ENCODE measurements around the gene PIK3R1. TPM values are rescaled to one million over a fixed set of nuclear protein-coding genes. Genes with fewer than 3 reads are reported as not detected.

PIK3R1 gene
- total RNA-seq, 2 donors from 2014 or later = 61.8 to 127 TPM

GRCh38 chr5:68330574-68330973 is 115.0 kb downstream of the PIK3R1 start:
- intact Hi-C loops (cut with DNase I) = no loop called here
- DNase-seq = no peak
- peak; percentile 81 to 85 for ATAC-seq

DNA sequence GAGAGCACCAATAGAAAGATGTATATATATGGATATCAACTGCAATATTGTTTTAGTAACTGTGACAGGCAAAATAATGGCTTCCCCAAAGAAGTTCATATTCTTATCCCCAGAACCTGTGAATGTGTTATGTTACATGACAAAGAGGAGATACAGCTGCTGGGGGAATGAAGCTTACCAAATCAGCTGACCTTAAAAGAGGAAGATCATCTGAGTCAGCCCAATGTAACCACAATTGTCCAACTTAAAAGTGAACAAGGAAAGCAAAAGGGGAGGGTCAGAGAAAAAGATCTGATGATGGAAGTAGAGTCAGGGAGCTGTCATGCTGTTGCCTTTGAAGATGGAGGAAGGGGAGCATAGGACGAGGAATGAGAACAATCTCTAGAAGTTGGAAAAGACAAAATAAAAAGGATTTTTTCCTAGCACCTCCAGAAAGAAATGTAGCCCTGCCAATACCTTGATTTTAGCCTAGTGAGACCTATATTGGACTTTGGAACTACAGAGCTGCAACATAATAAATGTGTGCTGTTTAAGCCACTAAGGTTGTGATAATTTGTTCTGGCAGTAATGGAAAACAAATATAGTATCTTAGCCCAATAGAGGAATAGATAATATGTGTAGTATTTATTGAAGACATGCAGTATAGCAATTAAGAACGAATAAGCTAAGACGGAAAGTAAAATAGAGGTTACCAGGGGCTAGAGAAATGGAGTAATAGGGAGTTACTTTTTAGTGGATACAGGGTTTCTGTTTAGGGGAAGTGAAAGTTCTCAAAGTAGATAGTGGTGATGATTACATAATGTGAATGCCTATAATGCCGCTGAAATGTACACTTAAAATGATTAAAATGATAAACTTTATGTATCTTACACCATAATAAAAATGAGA is 115.9 kb downstream of the PIK3R1 start:
- ATAC-seq (peak; percentile 39 to 53), DNase-seq (no peak)
- intact Hi-C loops (cut with DNase I) = no loop called here

GRCh38 chr5:68332080-68332451 is 116.5 kb downstream of the PIK3R1 start:
- intact Hi-C loops (cut with DNase I) = no loop called here
- DNase-seq = no peak
- ATAC-seq = no peak

DNA sequence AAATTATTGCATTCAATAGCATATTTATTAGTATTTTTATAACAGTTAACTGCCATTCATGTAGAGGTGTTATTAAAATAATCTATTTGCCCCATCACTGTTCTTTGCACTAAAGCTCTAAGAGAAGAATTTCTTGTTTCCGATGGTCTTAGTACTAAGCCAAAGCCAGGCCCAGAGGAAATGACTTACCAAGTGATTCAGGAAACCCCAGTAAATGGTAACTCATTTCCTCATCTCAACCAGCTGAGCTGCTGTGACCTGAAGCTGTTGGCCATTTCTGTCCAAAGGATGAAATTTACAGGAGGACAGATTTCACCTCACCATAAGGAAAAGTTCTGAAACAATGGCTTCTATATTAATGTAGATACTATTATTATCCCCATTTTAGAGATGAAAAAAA is 117.0 kb downstream of the PIK3R1 start:
- ATAC-seq (no peak), DNase-seq (no peak)
- intact Hi-C loops (cut with DNase I) = no loop called here

GRCh38 chr5:68333649-68334552 is 118.3 kb downstream of the PIK3R1 start:
- DNase-seq (no peak), ATAC-seq (peak in 1 of 2 donors; percentile 29)
- intact Hi-C loops (cut with DNase I) = no loop called here

DNA sequence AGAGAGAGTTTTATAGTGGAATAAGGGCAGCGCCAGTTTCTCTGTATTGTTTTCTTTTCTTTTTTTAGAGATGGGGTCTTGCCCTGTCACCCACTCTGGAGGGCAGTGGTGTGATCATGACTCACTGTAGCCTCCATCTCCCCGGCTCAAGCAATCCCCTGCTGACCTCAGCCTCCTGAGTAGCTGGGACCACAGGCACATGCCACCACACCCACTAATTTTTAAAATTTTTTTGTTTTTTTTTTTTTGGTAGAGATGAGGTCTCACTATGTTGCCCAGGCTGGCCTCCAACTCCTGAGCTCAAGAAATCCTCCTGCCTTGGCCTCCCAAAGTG is 119.0 kb downstream of the PIK3R1 start:
- intact Hi-C loops (cut with DNase I) = no loop called here
- DNase-seq (no peak), ATAC-seq (no peak)

GRCh38 chr5:68335075-68335474 is 119.5 kb downstream of the PIK3R1 start:
- no peak for DNase-seq
- ATAC-seq = no peak
- intact Hi-C loops (cut with DNase I) = no loop called here

DNA sequence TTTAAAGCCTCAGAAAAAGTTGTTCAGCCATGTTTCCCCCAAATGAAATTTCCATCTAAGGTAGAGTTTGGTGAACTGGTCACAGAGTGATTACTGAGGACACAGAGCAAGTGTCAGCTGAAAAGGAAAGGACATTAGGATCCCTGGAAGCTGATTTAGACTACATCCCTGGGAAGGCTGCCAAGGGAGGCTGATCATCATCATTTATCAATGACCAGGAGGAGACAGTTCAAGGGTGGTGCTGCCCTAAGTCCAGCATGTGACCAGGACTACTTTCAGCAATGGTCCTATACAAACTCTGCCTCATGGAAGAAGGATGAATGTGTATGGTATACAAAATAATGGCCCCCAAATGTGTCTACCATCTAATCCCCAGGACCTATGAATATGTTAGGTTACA is 120.6 kb downstream of the PIK3R1 start:
- DNase-seq = no peak
- no peak for ATAC-seq
- intact Hi-C loops (cut with DNase I) = no loop called here

- no peak for DNase-seq
- intact Hi-C loops (cut with DNase I) = no loop called here
- no peak for ATAC-seq
Observed at GRCh38 chr5:68337235-68337634, 121.7 kb downstream of the PIK3R1 start.

- intact Hi-C loops (cut with DNase I) = no loop called here
- ATAC-seq (no peak), DNase-seq (no peak)
Observed at GRCh38 chr5:68339921-68340321, 124.4 kb downstream of the PIK3R1 start.

DNA sequence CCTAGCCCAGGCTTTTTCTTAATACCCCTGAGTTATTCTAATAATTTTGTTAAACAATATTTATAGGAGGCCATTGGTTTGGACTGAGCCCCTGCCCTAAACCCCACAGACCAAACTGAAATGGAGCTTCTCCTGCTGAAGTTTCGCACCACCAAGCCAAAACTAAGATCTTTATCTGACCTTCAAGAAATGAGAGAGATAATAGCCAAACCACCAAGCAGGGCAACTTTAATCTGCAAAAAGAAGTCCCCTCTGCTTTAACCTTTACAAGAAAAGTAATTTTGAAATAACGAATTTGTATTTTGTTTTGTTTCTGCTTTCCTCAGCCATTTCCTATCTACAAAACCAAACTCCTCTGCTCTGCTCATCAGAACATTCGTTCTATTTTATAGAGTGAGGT is 125.5 kb downstream of the PIK3R1 start:
- intact Hi-C loops (cut with DNase I) = no loop called here
- DNase-seq (no peak), ATAC-seq (no peak)

DNA sequence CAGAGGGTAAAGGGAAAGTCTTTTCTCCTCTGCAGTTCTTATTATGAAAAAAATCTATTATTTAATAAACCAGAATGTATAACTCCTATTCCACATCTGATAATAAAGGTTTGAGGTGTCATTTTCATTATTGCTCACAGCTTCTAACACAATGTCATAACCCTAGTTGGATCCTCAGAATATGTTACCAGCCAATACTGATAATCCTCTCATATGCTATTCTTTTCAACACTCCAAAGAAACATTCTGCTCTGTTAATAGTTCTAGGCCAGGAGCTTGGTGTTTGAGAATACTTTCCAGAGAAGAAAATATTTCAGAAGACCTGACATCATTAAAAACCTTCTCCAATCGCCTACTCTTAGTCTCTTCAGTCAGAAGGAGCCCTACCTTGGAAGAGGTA is 127.1 kb downstream of the PIK3R1 start:
- ATAC-seq (peak; percentile 9 to 59), DNase-seq (no peak)
- intact Hi-C loops (cut with DNase I) = loop anchor here in 1 of 2 donors (2.0 kb wide), 1 partner anchor 52 kb away; no protein-coding TSS in a partner anchor

- ATAC-seq (peak; percentile 88 to 97), DNase-seq (peak; percentile 74)
- intact Hi-C loops (cut with DNase I) = loop anchor here in 1 of 2 donors (2.0 kb wide), 1 partner anchor 53 kb away; no protein-coding TSS in a partner anchor
Observed at GRCh38 chr5:68343421-68343826, 127.9 kb downstream of the PIK3R1 start.

DNA sequence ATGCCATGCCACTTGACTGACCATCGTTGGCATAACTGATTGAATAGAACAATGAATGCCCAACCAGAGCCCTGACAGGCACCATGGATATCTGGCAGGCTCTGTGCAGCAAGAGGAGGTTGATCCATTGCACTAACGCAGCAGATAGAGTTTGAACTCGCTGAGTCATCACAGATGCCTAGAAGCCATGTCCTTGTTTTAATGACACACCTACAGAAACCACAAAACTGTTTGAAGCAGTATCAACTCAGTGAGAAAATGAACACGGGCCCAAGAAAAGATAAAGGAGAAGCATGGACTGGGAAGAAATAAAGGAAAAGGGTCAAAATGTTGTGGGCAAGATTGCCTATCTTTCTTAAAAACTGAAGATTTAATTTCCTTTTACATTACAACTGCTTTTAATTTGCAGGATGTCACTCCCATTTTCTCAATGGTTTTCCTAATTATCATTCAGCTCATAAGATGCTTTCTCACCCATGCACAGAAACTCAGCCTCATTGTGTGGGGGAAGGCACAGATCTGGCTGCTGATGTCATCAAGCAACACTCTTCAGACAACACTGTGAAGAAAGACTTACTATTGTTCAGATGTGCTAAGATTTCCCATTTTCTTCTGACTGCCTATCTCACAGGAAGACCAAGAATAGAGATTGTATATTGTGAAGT is 129.0 kb downstream of the PIK3R1 start:
- DNase-seq = no peak
- intact Hi-C loops (cut with DNase I) = no loop called here
- ATAC-seq = peak in 1 of 2 donors; percentile 25

DNA sequence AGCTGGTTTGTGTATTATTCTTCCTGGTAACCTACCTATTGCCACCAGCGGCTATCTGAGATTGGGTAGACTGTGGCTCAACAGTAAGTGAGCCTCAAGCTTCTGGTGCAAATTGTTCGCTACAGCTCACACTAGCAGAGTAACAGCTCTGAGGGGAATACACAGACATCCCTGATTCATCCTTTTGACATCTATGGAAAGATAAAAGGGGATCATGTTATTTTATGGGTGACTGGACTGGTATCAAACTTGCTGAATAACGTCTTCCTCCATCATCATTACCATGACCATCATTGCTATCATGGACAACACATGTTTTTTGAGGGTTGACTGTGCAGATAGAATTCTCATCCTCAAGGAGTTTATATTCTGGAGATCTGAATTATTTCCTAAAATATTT is 129.6 kb downstream of the PIK3R1 start:
- DNase-seq (no peak), ATAC-seq (no peak)

DNA sequence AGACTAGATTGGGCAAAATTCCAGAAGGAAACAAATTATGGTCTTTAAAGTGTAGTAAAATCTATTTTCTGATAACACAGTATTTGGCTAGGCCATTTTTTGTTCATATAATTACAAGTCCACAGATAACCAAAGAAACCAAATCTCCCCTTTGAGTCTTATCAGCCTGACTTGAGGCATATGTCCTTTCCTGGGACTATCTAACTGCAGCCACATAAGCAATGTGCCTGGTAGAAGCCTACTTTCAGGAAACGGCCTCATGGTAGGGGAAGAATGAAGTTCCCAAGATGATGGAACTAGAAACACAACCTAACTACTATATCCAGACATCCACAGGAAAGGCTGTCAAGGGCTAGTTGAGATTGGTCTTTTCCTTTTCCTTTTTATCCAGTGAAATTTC is 130.0 kb downstream of the PIK3R1 start:
- intact Hi-C loops (cut with DNase I) = no loop called here
- no peak for ATAC-seq

More for the DNA sequence above, 129.6 kb downstream of the PIK3R1 start:
- intact Hi-C loops (cut with DNase I) = no loop called here

DNA sequence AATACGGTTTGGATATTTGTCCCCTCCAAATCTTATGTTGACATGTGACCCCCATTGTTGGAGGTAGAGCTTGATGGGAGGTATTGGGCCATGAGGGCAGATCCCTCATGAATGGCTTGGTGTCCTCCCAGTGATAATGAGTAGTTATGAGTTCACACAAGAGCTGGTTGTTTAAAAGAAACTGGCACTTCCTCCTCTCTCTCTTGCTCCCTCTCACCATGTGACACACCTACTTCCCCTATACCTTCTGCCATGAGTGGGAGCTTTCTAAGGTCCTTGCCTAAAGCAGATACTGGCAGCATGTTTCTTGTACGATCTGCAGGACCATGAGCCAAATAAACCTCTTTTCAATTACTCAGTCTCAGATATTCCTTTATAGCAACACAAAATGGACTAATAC is 132.0 kb downstream of the PIK3R1 start:
- ATAC-seq (no peak), DNase-seq (no peak)
- intact Hi-C loops (cut with DNase I) = no loop called here

More for the DNA sequence above, 130.0 kb downstream of the PIK3R1 start:
- DNase-seq = no peak

GRCh38 chr5:68348447-68349222 is 133.1 kb downstream of the PIK3R1 start:
- intact Hi-C loops (cut with DNase I) = no loop called here
- peak; percentile 24 for DNase-seq
- peak; percentile 53 to 55 for ATAC-seq

GRCh38 chr5:68350176-68350575 is 134.6 kb downstream of the PIK3R1 start:
- intact Hi-C loops (cut with DNase I) = no loop called here
- ATAC-seq = no peak
- no peak for DNase-seq

Data from left cardiac atrium (tissue), 4 donors.